PC-3 (cell line): ENCODE results near the gene ZXDC. TPM values are rescaled to one million over a fixed set of nuclear protein-coding genes. Genes with fewer than 3 reads are reported as not detected.

ENCODE experiments used
- ATAC-seq: fragments of 200-7000 bp; cut with Tn5 transposase; 2 replicates; pipeline ENCODE4 v1.9.1; 2020; ENCODE audit warnings: mild to moderate bottlenecking, moderate library complexity
- BruUV-seq: library from RNA; stranded (reverse); fragments of 400-500 nt; replicated peaks from 2 replicates; lab custom pipeline; 2021; lab: Mats Ljungman, UMichigan
- CTCF ChIA-PET: fragments of 300-600 bp; sonication (Branson Sonifier 250); formaldehyde crosslinking; loops from one replicate; lab custom pipeline; 2022; ENCODE audit warnings: antibody characterized with exemption; lab: Charles Lee
- POLR2A ChIA-PET: fragments of 300-600 bp; sonication (Branson Sonifier 250); formaldehyde crosslinking; loops from one replicate; lab custom pipeline; 2022; ENCODE audit warnings: antibody characterized with exemption; ENCODE audit not compliant: unreplicated experiment; lab: Charles Lee
- DNase-seq: peaks from one replicate; pipeline ENCODE4 v3.0.0-alpha.2; 2015
- H2AFZ ChIP-seq: fragments of 300-600 bp; sonication (generic); 2 replicates; pipeline ENCODE4 v1.6.0; 2016; ENCODE audit warnings: antibody characterized with exemption, low read length
- H3F3A ChIP-seq: fragments of 300-600 bp; sonication (generic); one replicate; pipeline ENCODE4 v1.6.0; 2017; ENCODE audit warnings: antibody characterized with exemption, low read length, control low read depth, mild to moderate bottlenecking; ENCODE audit not compliant: unreplicated experiment
- H3K27ac ChIP-seq: fragments of 300-600 bp; sonication (generic); 2 replicates; pipeline ENCODE4 v1.5.1; 2016; ENCODE audit warnings: mild to moderate bottlenecking, low read length
- H3K27me3 ChIP-seq: fragments of 300-600 bp; sonication (generic); 2 replicates; pipeline ENCODE4 v1.6.1; 2016; ENCODE audit warnings: low read length, mixed read lengths
- H3K36me3 ChIP-seq: fragments of 300-600 bp; sonication (generic); 2 replicates; pipeline ENCODE4 v1.6.1; 2016; ENCODE audit warnings: low read depth, mixed run types, low read length, mixed read lengths
- H3K4me1 ChIP-seq: fragments of 300-600 bp; sonication (generic); 2 replicates; pipeline ENCODE4 v1.5.1; 2016; ENCODE audit warnings: low read length; ENCODE audit not compliant: insufficient read depth
- H3K4me2 ChIP-seq: fragments of 300-600 bp; sonication (generic); 2 replicates; pipeline ENCODE4 v1.6.0; 2016; ENCODE audit warnings: low read length
- H3K4me3 ChIP-seq: fragments of 300-600 bp; sonication (generic); 2 replicates; pipeline ENCODE4 v1.5.1; 2016; ENCODE audit warnings: mild to moderate bottlenecking, low read length, mixed read lengths
- H3K79me2 ChIP-seq: fragments of 300-600 bp; sonication (generic); 2 replicates; pipeline ENCODE4 v1.6.1; 2017; ENCODE audit warnings: low read length, mixed read lengths
- H3K9ac ChIP-seq: fragments of 300-600 bp; sonication (generic); 2 replicates; pipeline ENCODE4 v1.6.0; 2016; ENCODE audit warnings: mild to moderate bottlenecking, low read length
- H3K9me2 ChIP-seq: fragments of 300-600 bp; sonication (generic); replicated peaks from 2 replicates; pipeline ENCODE4 v1.6.1; 2016; ENCODE audit warnings: mixed run types, low read length, mixed read lengths
- H3K9me3 ChIP-seq: fragments of 300-600 bp; sonication (generic); 2 replicates; pipeline ENCODE4 v1.6.1; 2016; ENCODE audit warnings: low read length, mixed read lengths
- H4K20me1 ChIP-seq: fragments of 300-600 bp; sonication (generic); 2 replicates; pipeline ENCODE4 v1.6.1; 2016; ENCODE audit warnings: low read length, mixed read lengths
- CTCF ChIP-seq: fragments of 300-600 bp; sonication (generic); conservative IDR thresholded peaks from 2 replicates; pipeline ENCODE4 v1.5.1; 2017; ENCODE audit warnings: antibody characterized with exemption, low read depth, mild to moderate bottlenecking, low read length
- EZH2 ChIP-seq: fragments of 300-600 bp; sonication (generic); IDR thresholded peaks from one replicate; pipeline ENCODE4 v1.6.1; 2017; ENCODE audit warnings: antibody characterized with exemption, mild to moderate bottlenecking, low read length; ENCODE audit not compliant: unreplicated experiment
- EZH2phosphoT487 ChIP-seq: fragments of 300-600 bp; sonication (generic); IDR thresholded peaks from 2 replicates; pipeline ENCODE4 v1.6.1; 2018; ENCODE audit warnings: mild to moderate bottlenecking, antibody characterized with exemption, low read length, borderline replicate concordance
- intact Hi-C: fragments of 100-400 bp; cut with micrococcal nuclease; formaldehyde crosslinking; loops from 2 replicates; pipeline ENCODE4 v1.9.0; 2023
- total RNA-seq: library from RNA; depleted of rRNA; stranded (reverse); fragments of >200 nt; gene quantifications from 2 replicates; pipeline ENCODE4 v1.2.3, GENCODE V29; 2014

The ZXDC gene
- total RNA-seq, 1 experiment from 2014 or later = 18.7 TPM

GRCh38 chr3:126399756-126400155 lies 75.9 kb downstream of the ZXDC start:
- Histone ChIP-seq H3F3A (no peaks in the 10 kb centered on the region), H3K4me2 (no peak overlapping the region), H2AFZ (no peak overlapping the region), H3K27ac (peak overlapping the region; percentile 47), H4K20me1 (no peaks in the 10 kb centered on the region), H3K9me2 (no peaks in the 10 kb centered on the region), H3K4me3 (no peak overlapping the region), H3K9me3 (no peaks in the 10 kb centered on the region), H3K79me2 (no peaks in the 10 kb centered on the region), H3K27me3 (no peaks in the 10 kb centered on the region), H3K9ac (no peak overlapping the region), H3K36me3 (no peaks in the 10 kb centered on the region), H3K4me1 (peaks cover 10% of the 10 kb centered on the region)
- CTCF ChIA-PET = no interaction called here
- DNase-seq = no peak
- intact Hi-C loops = no loop called here
- no peak for ATAC-seq
- BruUV-seq = no TSS peak
- POLR2A ChIA-PET = no interaction called here
- TF ChIP-seq CTCF (no peak), EZH2 (no peak), EZH2phosphoT487 (no peak)

- ATAC-seq = no peak; the same call in 1 of the 2 replicates
- Histone ChIP-seq H3K9ac (no peak overlapping the region), H3K4me1 (peaks cover 10% of the 10 kb centered on the region), H3K27ac (peak overlapping the region; percentile 74), H3K4me2 (peak overlapping the region; percentile 51), H3K27me3 (no peaks in the 10 kb centered on the region), H3F3A (no peaks in the 10 kb centered on the region), H3K4me3 (no peak overlapping the region), H3K9me2 (no peaks in the 10 kb centered on the region), H2AFZ (no peak overlapping the region), H4K20me1 (no peaks in the 10 kb centered on the region), H3K79me2 (no peaks in the 10 kb centered on the region), H3K9me3 (no peaks in the 10 kb centered on the region), H3K36me3 (no peaks in the 10 kb centered on the region)
- TF ChIP-seq EZH2phosphoT487 = no peak
- TF ChIP-seq EZH2 = no peak
- TF ChIP-seq CTCF = no peak
- no TSS peak for BruUV-seq
- CTCF ChIA-PET = no interaction called here
- POLR2A ChIA-PET = no interaction called here
- DNase-seq = peak; percentile 62
- intact Hi-C loops = no loop called here
Observed at GRCh38 chr3:126399351-126399735, 76.3 kb downstream of the ZXDC start.

- peaks cover 10% of the 10 kb centered on the region for H3K4me1 ChIP-seq
- H3K4me2 ChIP-seq = peak overlapping the region; percentile 51
- H2AFZ ChIP-seq = no peak overlapping the region
- H3K36me3 ChIP-seq = no peaks in the 10 kb centered on the region
- H3K9me2 ChIP-seq = no peaks in the 10 kb centered on the region
- TF ChIP-seq EZH2 (no peak), CTCF (no peak), EZH2phosphoT487 (no peak)
- intact Hi-C loops = no loop called here
- CTCF ChIA-PET = no interaction called here
- H3K79me2 ChIP-seq = no peaks in the 10 kb centered on the region
- DNase-seq (no peak), ATAC-seq (no peak)
- no peaks in the 10 kb centered on the region for H3F3A ChIP-seq
- no peak overlapping the region for H3K9ac ChIP-seq
- POLR2A ChIA-PET = no interaction called here
- H4K20me1 ChIP-seq = no peaks in the 10 kb centered on the region
- H3K4me3 ChIP-seq = no peak overlapping the region
- H3K27me3 ChIP-seq = no peaks in the 10 kb centered on the region
- no TSS peak for BruUV-seq
- H3K27ac ChIP-seq = peak overlapping the region; percentile 74
- no peaks in the 10 kb centered on the region for H3K9me3 ChIP-seq
Observed at GRCh38 chr3:126398423-126399350, 77.0 kb downstream of the ZXDC start.
